Measurements from ENCODE around the gene ATXN1. TPM values are rescaled to one million over a fixed set of nuclear protein-coding genes. Genes with fewer than 3 reads are reported as not detected.
A peak's percentile ranks its signal among the peaks of the same experiment; 100 is the strongest.
"Not testable (repeated sequence)": the region's sequence is repeated elsewhere in the genome, so short reads cannot be mapped to it uniquely, and the experiment has no call there.

Gene ATXN1
- total and polyA plus RNA-seq, 2 donors from 2014 or later: 4.2 to 58.2 TPM

GRCh38 chr6:16619777-16620176 lies 141.5 kb downstream of the ATXN1 start:
- Histone ChIP-seq H3K27ac (ENCODE audit: low read depth in 2 of 2, low read length in 2 of 2) (no peak overlapping the region), H3K9me3 (ENCODE audit: control insufficient read depth in 2 of 3, insufficient read depth in 1 of 3, low read length in 3 of 3) (no peaks in the 10 kb centered on the region), H3K4me1 (ENCODE audit: control insufficient read depth in 2 of 3, insufficient read depth in 2 of 3, low read depth in 1 of 3, low read length in 3 of 3) (no peaks in the 10 kb centered on the region), H3K4me3 (ENCODE audit: low read length in 3 of 3) (no peak overlapping the region), H3K27me3 (ENCODE audit: control insufficient read depth, insufficient read depth, low read length) (no peaks in the 10 kb centered on the region), H3K9ac (ENCODE audit: low read length in 3 of 3) (no peak overlapping the region), H3K36me3 (ENCODE audit: control insufficient read depth in 2 of 3, insufficient read depth in 3 of 3, low read length in 3 of 3) (no peaks in the 10 kb centered on the region)
- FAIRE-seq (no peak), DNase-seq (no peak)
- intact Hi-C loops (cut with DNase I): no loop called here
- TF ChIP-seq, protein P1, sequence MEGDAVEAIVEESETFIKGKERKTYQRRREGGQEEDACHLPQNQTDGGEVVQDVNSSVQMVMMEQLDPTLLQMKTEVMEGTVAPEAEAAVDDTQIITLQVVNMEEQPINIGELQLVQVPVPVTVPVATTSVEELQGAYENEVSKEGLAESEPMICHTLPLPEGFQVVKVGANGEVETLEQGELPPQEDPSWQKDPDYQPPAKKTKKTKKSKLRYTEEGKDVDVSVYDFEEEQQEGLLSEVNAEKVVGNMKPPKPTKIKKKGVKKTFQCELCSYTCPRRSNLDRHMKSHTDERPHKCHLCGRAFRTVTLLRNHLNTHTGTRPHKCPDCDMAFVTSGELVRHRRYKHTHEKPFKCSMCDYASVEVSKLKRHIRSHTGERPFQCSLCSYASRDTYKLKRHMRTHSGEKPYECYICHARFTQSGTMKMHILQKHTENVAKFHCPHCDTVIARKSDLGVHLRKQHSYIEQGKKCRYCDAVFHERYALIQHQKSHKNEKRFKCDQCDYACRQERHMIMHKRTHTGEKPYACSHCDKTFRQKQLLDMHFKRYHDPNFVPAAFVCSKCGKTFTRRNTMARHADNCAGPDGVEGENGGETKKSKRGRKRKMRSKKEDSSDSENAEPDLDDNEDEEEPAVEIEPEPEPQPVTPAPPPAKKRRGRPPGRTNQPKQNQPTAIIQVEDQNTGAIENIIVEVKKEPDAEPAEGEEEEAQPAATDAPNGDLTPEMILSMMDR (IDR thresholded peaks at IDR 0.05; ENCODE audit: borderline replicate concordance, extremely low read depth, insufficient read depth): no peak

DNA sequence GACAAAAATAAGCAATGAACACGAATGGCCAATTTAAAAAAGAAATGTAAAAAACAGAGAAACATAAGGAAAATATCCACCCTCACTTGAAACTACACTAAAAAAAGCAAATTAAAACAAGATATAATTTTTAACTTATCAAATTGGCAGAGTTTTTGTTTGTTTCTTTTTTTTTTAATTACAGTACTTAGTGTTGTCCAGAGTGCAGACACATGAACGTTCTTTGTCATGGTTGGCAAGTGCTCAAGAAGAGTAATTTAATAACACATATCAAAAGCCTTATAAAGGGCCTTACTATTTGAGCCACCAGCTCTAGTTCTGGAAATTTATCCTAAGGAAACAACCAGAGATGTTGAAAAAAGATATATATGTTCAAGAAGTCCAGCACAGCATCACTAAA lies 142.3 kb downstream of the ATXN1 start:
- Histone ChIP-seq H3K36me3 (ENCODE audit: control insufficient read depth in 2 of 3, insufficient read depth in 3 of 3, low read length in 3 of 3) (no peaks in the 10 kb centered on the region), H3K27me3 (ENCODE audit: control insufficient read depth, insufficient read depth, low read length) (no peaks in the 10 kb centered on the region), H3K27ac (ENCODE audit: low read depth in 2 of 2, low read length in 2 of 2) (no peak overlapping the region), H3K4me3 (ENCODE audit: low read length in 3 of 3) (no peak overlapping the region), H3K4me1 (ENCODE audit: control insufficient read depth in 2 of 3, insufficient read depth in 2 of 3, low read depth in 1 of 3, low read length in 3 of 3) (no peaks in the 10 kb centered on the region), H3K9me3 (ENCODE audit: control insufficient read depth in 2 of 3, insufficient read depth in 1 of 3, low read length in 3 of 3) (no peaks in the 10 kb centered on the region), H3K9ac (ENCODE audit: low read length in 3 of 3) (no peak overlapping the region)
- TF ChIP-seq, protein P1 (IDR thresholded peaks at IDR 0.05; ENCODE audit: borderline replicate concordance, extremely low read depth, insufficient read depth): no peak
- intact Hi-C loops (cut with DNase I): no loop called here
- FAIRE-seq: no peak
- DNase-seq: peak in 2 of 5 donors; percentile 44 to 85

DNA sequence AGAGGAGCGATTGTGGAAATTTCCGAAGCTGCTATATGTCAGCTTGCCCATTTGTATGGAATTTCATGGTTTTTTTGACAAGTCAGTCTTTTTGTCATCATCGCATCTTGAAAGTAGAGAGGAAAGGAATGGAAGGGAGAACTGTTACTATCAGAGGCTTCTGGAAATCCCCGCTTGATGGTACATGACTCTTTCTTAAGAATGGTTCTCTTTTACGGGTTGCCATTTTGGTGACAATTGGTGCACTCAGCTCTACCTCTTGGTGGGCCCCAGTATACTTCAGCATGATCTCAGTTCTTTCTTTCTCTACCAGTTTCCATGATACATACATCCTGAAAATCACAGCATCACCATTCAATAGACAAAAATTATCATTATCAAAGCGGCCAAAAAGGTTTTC lies 146.0 kb downstream of the ATXN1 start:
- intact Hi-C loops (cut with DNase I); FAIRE-seq; H3K4me1 ChIP-seq (ENCODE audit: control insufficient read depth in 2 of 3, insufficient read depth in 2 of 3, low read depth in 1 of 3, low read length in 3 of 3): not testable (repeated sequence)

DNA sequence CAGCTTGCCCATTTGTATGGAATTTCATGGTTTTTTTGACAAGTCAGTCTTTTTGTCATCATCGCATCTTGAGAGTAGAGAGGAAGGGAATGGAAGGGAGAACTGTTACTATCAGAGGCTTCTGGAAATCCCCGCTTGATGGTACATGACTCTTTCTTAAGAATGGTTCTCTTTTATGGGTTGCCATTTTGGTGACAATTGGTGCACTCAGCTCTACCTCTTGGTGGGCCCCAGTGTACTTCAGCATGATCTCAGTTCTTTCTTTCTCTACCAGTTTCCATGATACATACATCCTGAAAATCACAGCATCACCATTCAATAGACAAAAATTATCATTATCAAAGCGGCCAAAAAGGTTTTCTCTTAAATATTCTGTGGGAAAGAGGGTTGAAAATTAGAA lies 147.1 kb downstream of the ATXN1 start:
- H3K9me3 ChIP-seq (ENCODE audit: control insufficient read depth in 2 of 3, insufficient read depth in 1 of 3, low read length in 3 of 3); H3K4me3 ChIP-seq (ENCODE audit: low read length in 3 of 3); DNase-seq; H3K36me3 ChIP-seq (ENCODE audit: control insufficient read depth in 2 of 3, insufficient read depth in 3 of 3, low read length in 3 of 3); intact Hi-C loops (cut with DNase I); FAIRE-seq; H3K9ac ChIP-seq (ENCODE audit: low read length in 3 of 3); H3K27ac ChIP-seq (ENCODE audit: low read depth in 2 of 2, low read length in 2 of 2); H3K27me3 ChIP-seq (ENCODE audit: control insufficient read depth, insufficient read depth, low read length); H3K4me1 ChIP-seq (ENCODE audit: control insufficient read depth in 2 of 3, insufficient read depth in 2 of 3, low read depth in 1 of 3, low read length in 3 of 3): not testable (repeated sequence)

More for the DNA sequence above, 146.0 kb downstream of the ATXN1 start:
- H3K4me3 ChIP-seq (ENCODE audit: low read length in 3 of 3); H3K9me3 ChIP-seq (ENCODE audit: control insufficient read depth in 2 of 3, insufficient read depth in 1 of 3, low read length in 3 of 3); H3K27ac ChIP-seq (ENCODE audit: low read depth in 2 of 2, low read length in 2 of 2); DNase-seq; H3K27me3 ChIP-seq (ENCODE audit: control insufficient read depth, insufficient read depth, low read length); H3K36me3 ChIP-seq (ENCODE audit: control insufficient read depth in 2 of 3, insufficient read depth in 3 of 3, low read length in 3 of 3); H3K9ac ChIP-seq (ENCODE audit: low read length in 3 of 3): not testable (repeated sequence)

GRCh38 chr6:16613504-16613903 lies 147.8 kb downstream of the ATXN1 start:
- H3K4me3 ChIP-seq (ENCODE audit: low read length in 3 of 3); H3K36me3 ChIP-seq (ENCODE audit: control insufficient read depth in 2 of 3, insufficient read depth in 3 of 3, low read length in 3 of 3); H3K4me1 ChIP-seq (ENCODE audit: control insufficient read depth in 2 of 3, insufficient read depth in 2 of 3, low read depth in 1 of 3, low read length in 3 of 3); DNase-seq; FAIRE-seq; H3K27me3 ChIP-seq (ENCODE audit: control insufficient read depth, insufficient read depth, low read length); H3K9ac ChIP-seq (ENCODE audit: low read length in 3 of 3); intact Hi-C loops (cut with DNase I); H3K27ac ChIP-seq (ENCODE audit: low read depth in 2 of 2, low read length in 2 of 2); H3K9me3 ChIP-seq (ENCODE audit: control insufficient read depth in 2 of 3, insufficient read depth in 1 of 3, low read length in 3 of 3): not testable (repeated sequence)
